Esophagus squamous epithelium (tissue), 4 donors: ENCODE measurements around the gene PPT2.

Experiments used
- POLR2A ChIP-seq, 4 donors: fragments of 450-650 bp; IDR thresholded peaks; one replicate each; pipeline ENCODE4 v1.6.1; 2017; ENCODE audit warnings: antibody characterized with exemption in 4 of 4, mild to moderate bottlenecking in 4 of 4, moderate library complexity in 3 of 4
- TF ChIP-seq, protein P1 (sequence below), 6 experiments: fragments of 450-650 bp in 4 of 6; fragments of 200-600 bp in 2 of 6; sonication (generic) in 2 of 6; IDR thresholded peaks; one replicate each; pipeline ENCODE4 v1.5.1; 2016 to 2019; ENCODE audit warnings: antibody characterized with exemption in 6 of 6, mild to moderate bottlenecking in 4 of 6, moderate library complexity in 4 of 6

DNA sequence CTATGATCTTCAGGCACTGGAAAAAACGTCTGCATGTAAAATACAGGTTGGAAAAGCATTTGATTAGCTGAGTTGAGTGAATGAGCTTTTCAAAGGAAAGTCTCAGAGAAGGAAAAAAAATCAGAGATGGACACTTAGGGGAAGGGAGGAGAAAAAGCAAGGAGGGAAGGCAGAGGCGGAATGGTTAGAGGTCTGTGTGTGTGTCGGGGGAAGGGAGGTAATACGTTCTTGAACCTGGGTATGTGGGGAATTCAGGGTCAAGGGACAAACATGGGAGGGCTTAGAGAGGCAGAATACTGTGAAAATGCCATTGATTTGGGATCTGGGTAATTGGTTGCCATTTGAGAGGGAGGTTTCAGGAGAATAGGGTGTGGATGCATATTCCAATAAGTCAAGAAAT lies 7.3 kb upstream of the PPT2 start:
- TF ChIP-seq, protein P1, sequence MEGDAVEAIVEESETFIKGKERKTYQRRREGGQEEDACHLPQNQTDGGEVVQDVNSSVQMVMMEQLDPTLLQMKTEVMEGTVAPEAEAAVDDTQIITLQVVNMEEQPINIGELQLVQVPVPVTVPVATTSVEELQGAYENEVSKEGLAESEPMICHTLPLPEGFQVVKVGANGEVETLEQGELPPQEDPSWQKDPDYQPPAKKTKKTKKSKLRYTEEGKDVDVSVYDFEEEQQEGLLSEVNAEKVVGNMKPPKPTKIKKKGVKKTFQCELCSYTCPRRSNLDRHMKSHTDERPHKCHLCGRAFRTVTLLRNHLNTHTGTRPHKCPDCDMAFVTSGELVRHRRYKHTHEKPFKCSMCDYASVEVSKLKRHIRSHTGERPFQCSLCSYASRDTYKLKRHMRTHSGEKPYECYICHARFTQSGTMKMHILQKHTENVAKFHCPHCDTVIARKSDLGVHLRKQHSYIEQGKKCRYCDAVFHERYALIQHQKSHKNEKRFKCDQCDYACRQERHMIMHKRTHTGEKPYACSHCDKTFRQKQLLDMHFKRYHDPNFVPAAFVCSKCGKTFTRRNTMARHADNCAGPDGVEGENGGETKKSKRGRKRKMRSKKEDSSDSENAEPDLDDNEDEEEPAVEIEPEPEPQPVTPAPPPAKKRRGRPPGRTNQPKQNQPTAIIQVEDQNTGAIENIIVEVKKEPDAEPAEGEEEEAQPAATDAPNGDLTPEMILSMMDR (IDR thresholded peaks at IDR 0.05) = no peak
- no peak for TF ChIP-seq POLR2A (IDR thresholded peaks at IDR 0.05)
